Fibroblast of lung (primary cell): ENCODE data around the gene RNF11. TPM values are rescaled to one million over a fixed set of nuclear protein-coding genes. Genes with fewer than 3 reads are reported as not detected.

Source experiments
- DNase-seq, 2 donors: peaks; one replicate each; pipeline versions ENCODE4 v3.0.0 to v3.0.0-alpha.2; 2010; ENCODE audit warnings: low read depth in 2 of 2
- H2AFZ ChIP-seq: 2 replicates; pipeline ENCODE4 v1.5.1; 2012; ENCODE audit warnings: low read length, control low read depth, inconsistent platforms
- H3K27ac ChIP-seq: 2 replicates; pipeline ENCODE4 v1.5.1; 2011; ENCODE audit warnings: low read length, control low read depth; ENCODE audit not compliant: insufficient read depth
- H3K27me3 ChIP-seq: 2 replicates; pipeline ENCODE4 v1.5.1; 2011; ENCODE audit warnings: mild to moderate bottlenecking, low read length; ENCODE audit not compliant: control insufficient read depth, insufficient read depth
- H3K36me3 ChIP-seq: 2 replicates; pipeline ENCODE4 v1.5.1; 2011; ENCODE audit warnings: low read length; ENCODE audit not compliant: control insufficient read depth, insufficient read depth
- H3K4me1 ChIP-seq: 2 replicates; pipeline ENCODE4 v1.5.1; 2011; ENCODE audit warnings: low read length; ENCODE audit not compliant: control insufficient read depth, insufficient read depth; ENCODE audit errors: extremely low read depth
- H3K4me2 ChIP-seq: 2 replicates; pipeline ENCODE4 v1.5.1; 2011; ENCODE audit warnings: low read length, control low read depth; ENCODE audit not compliant: insufficient read depth; ENCODE audit errors: extremely low read depth
- H3K4me3 ChIP-seq, 4 experiments: fragments of 200-600 bp in 1 of 4; sonication (generic) in 1 of 4; replicated peaks in 1 of 4; 2 replicates each; pipeline ENCODE4 v1.5.1; 2011 to 2016; ENCODE audit warnings: low read length in 4 of 4, low read depth in 3 of 4, mild to moderate bottlenecking in 3 of 4, control low read depth in 2 of 4, inconsistent platforms in 1 of 4, mixed read lengths in 1 of 4; ENCODE audit not compliant: insufficient read depth in 1 of 4; ENCODE audit errors: control extremely low read depth in 1 of 4
- H3K79me2 ChIP-seq: 2 replicates; pipeline ENCODE4 v1.5.1; 2012; ENCODE audit warnings: mild to moderate bottlenecking, low read length, inconsistent platforms; ENCODE audit not compliant: control insufficient read depth, insufficient read depth
- H3K9ac ChIP-seq: 2 replicates; pipeline ENCODE4 v1.5.1; 2011; ENCODE audit warnings: mild to moderate bottlenecking, low read length, control low read depth; ENCODE audit not compliant: insufficient read depth
- H3K9me3 ChIP-seq: 2 replicates; pipeline ENCODE4 v1.5.1; 2012; ENCODE audit warnings: low read depth, low read length; ENCODE audit not compliant: control insufficient read depth, insufficient read depth
- H4K20me1 ChIP-seq: 2 replicates; pipeline ENCODE4 v1.5.1; 2011; ENCODE audit warnings: low read length; ENCODE audit not compliant: control insufficient read depth, insufficient read depth; ENCODE audit errors: extremely low read depth
- EZH2 ChIP-seq: IDR thresholded peaks from 2 replicates; pipeline ENCODE4 v1.5.1; 2012; ENCODE audit warnings: low read length, control low read depth, mild to moderate bottlenecking; ENCODE audit errors: missing control alignments
- polyA plus RNA-seq, 2 donors: library from polyadenylated mRNA; depleted of rRNA in 1 of 2; stranded (reverse) in 1 of 2; unstranded in 1 of 2; fragments of >200 nt; gene quantifications; 2 replicates each; pipeline ENCODE4 v1.2.1, GENCODE V29; 2011 to 2012; ENCODE audit warnings: missing spikeins in 1 of 2
- total RNA-seq: library from RNA; depleted of rRNA; stranded (reverse); fragments of >200 nt; gene quantifications from 2 replicates; pipeline ENCODE4 v1.2.1, GENCODE V29; 2014
- TF ChIP-seq, protein P1 (sequence below), 2 donors: IDR thresholded peaks in 1 of 2; conservative IDR thresholded peaks in 1 of 2; 1 replicate in 1 of 2; 2 replicates in 1 of 2; pipeline ENCODE4 v1.5.1; 2011 to 2012; ENCODE audit warnings: low read length in 2 of 2, control low read depth in 1 of 2, inconsistent platforms in 1 of 2, low read depth in 1 of 2, mild to moderate bottlenecking in 1 of 2

The RNF11 gene
- total and polyA plus RNA-seq, 2 donors (not counting 1 experiment from before 2014, with no cell fraction given) = 116 to 209 TPM

GRCh38 chr1:51238034-51238403, 1.9 kb downstream of the RNF11 start:
- Histone ChIP-seq H3K4me1 (peaks cover 9% of the 10 kb centered on the region), H3K36me3 (no peaks in the 10 kb centered on the region), H3K4me2 (peak overlapping the region; percentile 88), H3K4me3 (peak overlapping the region; percentile 37 to 98 (median 76)), H3K27me3 (no peaks in the 10 kb centered on the region), H3K79me2 (peaks cover 65% of the 10 kb centered on the region), H3K9me3 (no peaks in the 10 kb centered on the region), H2AFZ (no peak overlapping the region), H3K9ac (peak overlapping the region; percentile 4), H4K20me1 (no peaks in the 10 kb centered on the region), H3K27ac (peak overlapping the region; percentile 30)
- no peak for TF ChIP-seq EZH2
- TF ChIP-seq, protein P1, sequence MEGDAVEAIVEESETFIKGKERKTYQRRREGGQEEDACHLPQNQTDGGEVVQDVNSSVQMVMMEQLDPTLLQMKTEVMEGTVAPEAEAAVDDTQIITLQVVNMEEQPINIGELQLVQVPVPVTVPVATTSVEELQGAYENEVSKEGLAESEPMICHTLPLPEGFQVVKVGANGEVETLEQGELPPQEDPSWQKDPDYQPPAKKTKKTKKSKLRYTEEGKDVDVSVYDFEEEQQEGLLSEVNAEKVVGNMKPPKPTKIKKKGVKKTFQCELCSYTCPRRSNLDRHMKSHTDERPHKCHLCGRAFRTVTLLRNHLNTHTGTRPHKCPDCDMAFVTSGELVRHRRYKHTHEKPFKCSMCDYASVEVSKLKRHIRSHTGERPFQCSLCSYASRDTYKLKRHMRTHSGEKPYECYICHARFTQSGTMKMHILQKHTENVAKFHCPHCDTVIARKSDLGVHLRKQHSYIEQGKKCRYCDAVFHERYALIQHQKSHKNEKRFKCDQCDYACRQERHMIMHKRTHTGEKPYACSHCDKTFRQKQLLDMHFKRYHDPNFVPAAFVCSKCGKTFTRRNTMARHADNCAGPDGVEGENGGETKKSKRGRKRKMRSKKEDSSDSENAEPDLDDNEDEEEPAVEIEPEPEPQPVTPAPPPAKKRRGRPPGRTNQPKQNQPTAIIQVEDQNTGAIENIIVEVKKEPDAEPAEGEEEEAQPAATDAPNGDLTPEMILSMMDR (conservative IDR thresholded peaks at IDR 0.05 in 1 of 2, IDR thresholded peaks at IDR 0.05 in 1 of 2; ENCODE audit: low read depth in 1 of 2, low read length in 2 of 2) = no peak
- peak in 1 of 2 donors; percentile 19 for DNase-seq

- no peak overlapping the region for H2AFZ ChIP-seq
- no peaks in the 10 kb centered on the region for H3K9me3 ChIP-seq
- DNase-seq = no peak
- no peak overlapping the region for H3K4me2 ChIP-seq
- H4K20me1 ChIP-seq = no peaks in the 10 kb centered on the region
- H3K4me3 ChIP-seq = no peak overlapping the region
- peaks cover 82% of the 10 kb centered on the region for H3K79me2 ChIP-seq
- TF ChIP-seq EZH2 = no peak
- TF ChIP-seq, protein P1 (conservative IDR thresholded peaks at IDR 0.05 in 1 of 2, IDR thresholded peaks at IDR 0.05 in 1 of 2; ENCODE audit: low read depth in 1 of 2, low read length in 2 of 2) = no peak
- H3K27me3 ChIP-seq = no peaks in the 10 kb centered on the region
- no peak overlapping the region for H3K9ac ChIP-seq
- no peak overlapping the region for H3K27ac ChIP-seq
- no peaks in the 10 kb centered on the region for H3K36me3 ChIP-seq
- peaks cover 5% of the 10 kb centered on the region for H3K4me1 ChIP-seq
Observed at GRCh38 chr1:51240084-51240483, 4.0 kb downstream of the RNF11 start.

DNA sequence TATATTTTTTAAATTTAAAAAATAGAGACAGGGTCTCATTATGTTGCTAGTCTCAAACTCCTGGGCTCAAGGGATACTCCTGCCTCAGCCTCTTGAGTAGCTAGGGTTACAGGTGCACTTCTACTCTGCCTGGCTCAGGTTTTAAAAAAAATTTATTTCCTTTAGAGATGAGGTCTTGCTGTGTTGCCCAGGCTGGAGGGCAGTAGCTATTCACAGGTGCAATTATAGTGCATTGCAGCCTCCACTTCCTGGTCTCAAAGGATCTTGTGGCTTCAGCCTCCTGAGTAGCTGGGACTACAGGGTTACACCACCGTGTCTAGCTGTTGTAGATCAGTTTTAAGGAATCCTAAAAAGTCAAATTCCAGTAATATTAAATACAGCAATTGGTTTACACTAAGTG, 5.0 kb downstream of the RNF11 start:
- no peak for DNase-seq
- no peaks in the 10 kb centered on the region for H4K20me1 ChIP-seq
- no peak overlapping the region for H3K4me2 ChIP-seq
- H3K4me1 ChIP-seq = no peaks in the 10 kb centered on the region
- no peaks in the 10 kb centered on the region for H3K9me3 ChIP-seq
- no peak overlapping the region for H3K4me3 ChIP-seq
- H3K79me2 ChIP-seq = peaks cover 92% of the 10 kb centered on the region
- H2AFZ ChIP-seq = no peak overlapping the region
- H3K27me3 ChIP-seq = no peaks in the 10 kb centered on the region
- no peak for TF ChIP-seq EZH2
- TF ChIP-seq, protein P1 (conservative IDR thresholded peaks at IDR 0.05 in 1 of 2, IDR thresholded peaks at IDR 0.05 in 1 of 2; ENCODE audit: low read depth in 1 of 2, low read length in 2 of 2) = no peak
- H3K9ac ChIP-seq = no peak overlapping the region
- no peak overlapping the region for H3K27ac ChIP-seq
- no peaks in the 10 kb centered on the region for H3K36me3 ChIP-seq
